HG03159 (cell line): ENCODE data around the gene FBXO40.

Experiments used
- ATAC-seq: cut with Tn5 transposase; IDR thresholded peaks from one replicate; pipeline ENCODE4 v1.9.1; 2021; ENCODE audit warnings: mild to moderate bottlenecking, moderate library complexity; ENCODE audit not compliant: unreplicated experiment

Gene FBXO40

DNA sequence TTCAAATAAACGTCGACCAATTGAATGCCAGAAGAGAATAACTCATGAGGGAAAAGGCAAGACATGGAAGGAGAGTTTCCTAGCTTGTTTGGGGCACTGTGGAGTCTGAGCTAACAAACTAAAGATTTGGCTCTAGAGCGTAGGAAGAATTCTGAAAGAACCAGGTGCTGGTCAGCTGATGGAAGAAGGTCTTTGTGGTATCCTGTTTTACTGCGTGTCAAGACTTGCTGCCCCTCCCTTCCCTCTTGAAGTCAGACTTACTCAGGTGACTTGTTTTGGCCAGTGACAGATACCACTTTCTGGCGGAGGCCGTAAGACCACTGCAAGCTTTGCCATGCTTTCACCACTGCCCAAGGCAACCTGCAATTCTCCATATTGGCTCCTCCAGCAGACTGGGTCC lies 68.2 kb downstream of the FBXO40 start:
- no peak for ATAC-seq

DNA sequence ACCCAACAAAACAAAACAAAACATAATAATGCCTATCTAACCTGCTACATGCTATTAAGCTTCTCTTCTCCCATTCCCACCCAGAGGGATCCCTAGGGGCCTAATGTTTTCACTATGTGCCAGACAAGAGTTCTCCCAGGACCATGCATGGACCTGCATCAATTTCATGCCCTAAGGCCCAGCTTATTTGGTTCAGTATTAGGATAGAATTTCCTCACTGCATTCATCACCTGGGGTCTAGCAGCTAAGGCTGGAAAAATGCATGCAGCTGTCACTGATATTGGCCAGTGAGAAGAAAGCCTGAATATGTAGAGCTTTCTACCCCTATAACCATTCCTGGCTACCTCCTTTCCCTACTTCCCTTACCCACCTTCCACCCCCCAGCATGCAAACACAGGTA lies 69.6 kb downstream of the FBXO40 start:
- no peak for ATAC-seq

DNA sequence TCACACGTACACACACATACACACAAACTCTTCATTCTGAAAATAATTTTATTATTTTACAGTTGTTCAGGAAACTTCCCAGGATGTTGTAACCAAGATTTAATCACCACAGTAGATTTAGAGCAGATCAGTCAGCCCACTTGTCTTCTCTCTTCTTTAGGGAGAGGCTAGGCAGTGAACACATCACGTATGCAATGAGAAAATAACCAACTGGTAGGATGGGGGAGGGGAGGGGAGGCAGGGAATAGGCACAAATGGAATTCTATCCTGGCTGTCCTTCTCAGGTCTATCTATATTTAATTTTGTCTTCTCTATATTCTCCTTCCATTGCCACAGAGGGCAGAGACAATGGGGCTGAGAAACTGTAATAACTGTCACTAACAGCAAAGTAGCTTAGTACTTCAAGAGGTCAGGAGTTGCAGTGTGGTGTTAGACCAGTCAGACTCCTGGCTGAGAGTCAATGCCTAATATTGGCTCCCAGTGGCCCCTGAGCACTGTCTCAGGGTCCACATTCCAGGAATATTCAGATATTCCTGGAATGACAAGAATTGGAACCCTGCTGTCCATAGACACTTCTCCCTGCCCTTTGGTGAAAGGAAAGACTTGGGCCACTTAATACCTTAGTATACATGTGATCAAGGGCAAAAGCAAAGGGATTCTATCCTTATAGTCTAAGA lies 70.1 kb downstream of the FBXO40 start:
- no peak for ATAC-seq

DNA sequence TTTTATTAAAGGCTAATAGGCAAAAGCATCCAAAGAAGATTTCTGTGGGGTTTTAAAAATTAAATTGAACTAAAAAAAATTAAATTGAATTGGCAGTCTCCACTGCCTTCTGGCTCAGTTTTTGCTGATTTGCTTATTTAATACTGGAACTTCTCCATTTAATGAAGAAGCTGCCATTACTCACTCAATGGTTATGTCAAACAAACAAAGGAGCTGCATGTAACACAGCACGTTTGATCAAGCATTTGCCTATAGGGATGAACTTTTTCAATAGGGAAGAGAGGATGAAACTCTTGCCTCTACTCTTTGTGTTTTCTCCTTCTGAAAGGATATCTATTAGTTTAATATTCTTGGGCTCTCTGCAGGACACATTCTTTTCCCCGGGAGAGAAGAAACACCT lies 72.3 kb downstream of the FBXO40 start:
- ATAC-seq, result no peak

DNA sequence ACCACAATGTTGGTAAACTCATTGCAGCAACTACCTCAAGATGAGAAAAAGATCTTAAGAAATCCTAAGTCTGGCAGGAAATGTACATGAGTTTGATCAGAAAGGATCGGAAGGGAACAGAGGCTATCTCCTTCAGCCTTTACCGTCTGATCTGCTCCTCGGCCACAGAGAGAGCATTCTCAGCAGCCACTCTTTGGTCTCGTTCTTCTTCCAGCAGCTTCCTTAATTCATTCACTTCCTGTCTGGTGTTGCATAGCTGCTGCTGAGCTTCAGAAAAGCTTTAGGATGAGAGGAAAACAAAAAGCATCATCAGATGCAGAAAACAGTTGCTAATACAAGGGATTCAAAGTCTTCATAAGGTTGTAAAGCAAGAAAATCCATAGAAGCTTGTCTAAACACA lies 74.2 kb downstream of the FBXO40 start:
- ATAC-seq, result no peak

DNA sequence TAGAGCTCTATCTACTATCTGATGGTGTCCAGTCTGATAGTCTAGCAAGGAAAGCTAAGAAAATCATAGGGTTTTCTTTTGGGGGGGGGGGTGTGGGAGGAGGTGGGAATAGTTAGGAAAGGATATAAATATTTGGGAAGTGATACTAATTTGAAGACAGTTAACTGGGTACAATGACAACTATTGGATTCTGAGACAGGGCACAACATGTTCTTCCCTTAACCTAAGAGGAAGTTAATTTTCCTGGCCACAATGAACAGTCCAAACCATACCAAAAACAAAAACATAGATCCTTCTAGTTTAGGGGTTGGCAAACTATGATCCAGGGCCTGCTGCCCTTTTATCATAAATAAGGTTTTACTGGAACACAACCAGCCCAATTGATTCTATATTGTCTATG lies 77.5 kb downstream of the FBXO40 start:
- no peak for ATAC-seq

DNA sequence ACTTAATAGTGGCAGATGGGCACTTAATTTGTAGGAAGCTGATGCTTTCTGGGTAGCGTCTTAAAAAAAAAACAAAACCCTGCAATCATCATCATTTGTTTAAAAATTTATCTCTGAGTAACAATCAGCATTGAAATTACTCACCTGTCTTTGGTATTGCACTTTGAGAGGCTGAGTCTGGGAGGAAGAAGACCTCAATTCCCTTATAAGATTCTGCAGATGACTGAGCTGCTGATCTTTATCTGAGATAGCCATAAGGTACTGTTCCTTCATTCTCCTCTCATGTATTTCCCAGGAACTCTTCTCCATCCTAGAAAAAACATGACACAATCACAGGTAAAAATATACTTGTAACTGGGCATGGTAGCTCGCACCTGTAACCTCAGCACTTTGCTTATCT lies 84.0 kb downstream of the FBXO40 start:
- ATAC-seq, result no peak
